GM12878 (cell line): Measurements from ENCODE around the gene EMP3. TPM values are rescaled to one million over a fixed set of nuclear protein-coding genes. Genes with fewer than 3 reads are reported as not detected.
A peak's percentile ranks its signal among the peaks of the same experiment; 100 is the strongest.

ENCODE experiments used
- ATAC-seq: fragments of 200-7000 bp; cut with Tn5 transposase; 3 replicates; pipeline ENCODE4 v1.9.1; 2020; ENCODE audit warnings: mild to moderate bottlenecking, moderate library complexity
- BruUV-seq: library from RNA; stranded (reverse); fragments of 400-500 nt; replicated peaks from 2 replicates; lab custom pipeline; 2021; lab: Mats Ljungman, UMichigan
- CTCF ChIA-PET: fragments of 300-600 bp; sonication (Branson Sonifier 250); formaldehyde crosslinking; extraction: SDS; loops from one replicate; lab custom pipeline; 2021; ENCODE audit warnings: inconsistent platforms; lab: Yijun Ruan, JAX
- POLR2A ChIA-PET: fragments of 350-600 bp; formaldehyde crosslinking; extraction: SDS; loops from one replicate; lab custom pipeline; 2021; ENCODE audit warnings: inconsistent platforms; lab: Charles Lee
- RAD21 ChIA-PET: fragments of 300-600 bp; sonication (Branson Sonifier 250); formaldehyde crosslinking; loops from one replicate; lab custom pipeline; 2023; ENCODE audit warnings: antibody characterized with exemption; ENCODE audit not compliant: unreplicated experiment; lab: Charles Lee
- SMC1A ChIA-PET: fragments of 300-600 bp; sonication (Branson Sonifier 250); formaldehyde crosslinking; loops from one replicate; lab custom pipeline; 2023; ENCODE audit not compliant: unreplicated experiment, uncharacterized antibody; lab: Charles Lee
- DNase-seq: peaks from one replicate; pipeline ENCODE4 v3.0.0-alpha.2; 2011; ENCODE audit warnings: low read depth, low spot score
- FAIRE-seq: peaks from 3 replicates; lab custom pipeline; 2011; peaks lifted over from hg19 to GRCh38; lab: Jason Lieb, UNC
- H2AFZ ChIP-seq: 2 replicates; pipeline ENCODE4 v1.6.0; 2011; ENCODE audit warnings: low read depth, low read length, control low read depth; ENCODE audit not compliant: control insufficient read depth
- H3K27ac ChIP-seq: 2 replicates; pipeline ENCODE4 v1.5.1; 2011; ENCODE audit warnings: control low read depth; ENCODE audit not compliant: control insufficient read depth, insufficient read depth
- H3K27me3 ChIP-seq, 2 experiments: replicated peaks in 1 of 2; 2 replicates each; pipeline versions ENCODE4 v1.6.0 to v1.6.1; 2011; ENCODE audit warnings: low read length in 1 of 2; ENCODE audit not compliant: control insufficient read depth in 2 of 2, insufficient read depth in 2 of 2
- H3K36me3 ChIP-seq, 2 experiments: 2 replicates each; pipeline ENCODE4 v1.5.1; 2011; ENCODE audit warnings: low read length in 1 of 2; ENCODE audit not compliant: control insufficient read depth in 2 of 2, insufficient read depth in 2 of 2
- H3K4me1 ChIP-seq: 2 replicates; pipeline ENCODE4 v1.6.1; 2011; ENCODE audit warnings: mild to moderate bottlenecking, low read length, moderate library complexity, mixed read lengths; ENCODE audit not compliant: control insufficient read depth, insufficient read depth
- H3K4me2 ChIP-seq: 2 replicates; pipeline ENCODE4 v1.6.0; 2011; ENCODE audit warnings: control low read depth; ENCODE audit not compliant: control insufficient read depth, insufficient read depth
- H3K4me3 ChIP-seq: fragments of 200-600 bp; sonication (generic); 2 replicates; pipeline ENCODE4 v1.5.1; 2016
- H3K79me2 ChIP-seq: 2 replicates; pipeline ENCODE4 v1.6.0; 2011; ENCODE audit warnings: low read length; ENCODE audit not compliant: control insufficient read depth, insufficient read depth
- H3K9ac ChIP-seq: 2 replicates; pipeline ENCODE4 v1.8.0; 2011; ENCODE audit warnings: low read length, control low read depth, mixed read lengths; ENCODE audit not compliant: control insufficient read depth, insufficient read depth
- H3K9me3 ChIP-seq: replicated peaks from 3 replicates; pipeline ENCODE4 v1.5.1; 2011; ENCODE audit warnings: mild to moderate bottlenecking, low read length; ENCODE audit not compliant: control insufficient read depth, insufficient read depth
- H4K20me1 ChIP-seq: 2 replicates; pipeline ENCODE4 v1.6.0; 2011; ENCODE audit not compliant: control insufficient read depth, insufficient read depth
- ASH2L ChIP-seq: fragments of 300-600, 200-600 bp; sonication (generic); IDR thresholded peaks from 2 replicates; pipeline ENCODE4 v1.6.1; 2017; ENCODE audit warnings: low read depth, mild to moderate bottlenecking, borderline replicate concordance
- BRCA1 ChIP-seq: IDR thresholded peaks from 2 replicates; pipeline ENCODE4 v1.6.1; 2011; ENCODE audit warnings: low read depth, low read length, improper control_type of control experiment
- CEBPB ChIP-seq, 2 experiments: fragments of 150-350 bp in 1 of 2; IDR thresholded peaks; 2 replicates each; pipeline ENCODE4 v1.6.1; 2012 to 2014; ENCODE audit warnings: low read depth in 2 of 2, low read length in 2 of 2, borderline replicate concordance in 1 of 2, inconsistent platforms in 1 of 2
- HSF1 ChIP-seq: fragments of 150-350 bp; IDR thresholded peaks from 2 replicates; pipeline ENCODE4 v1.6.1; 2014; ENCODE audit warnings: mild to moderate bottlenecking, low read depth, low read length
- IKZF2 ChIP-seq, 2 experiments: fragments of 450-650 bp; IDR thresholded peaks; 2 replicates each; pipeline ENCODE4 v1.6.1; 2017; ENCODE audit warnings: mild to moderate bottlenecking in 2 of 2, moderate library complexity in 2 of 2
- KDM1A ChIP-seq: fragments of 200-600 bp; sonication (generic); IDR thresholded peaks from 2 replicates; pipeline ENCODE4 v1.6.1; 2016; ENCODE audit warnings: borderline replicate concordance
- NBN ChIP-seq: fragments of 450-650 bp; IDR thresholded peaks from 2 replicates; pipeline ENCODE4 v1.6.1; 2016
- NR2F1 ChIP-seq: fragments of 450-650 bp; conservative IDR thresholded peaks from 2 replicates; pipeline ENCODE4 v1.6.1; 2017; ENCODE audit warnings: mild to moderate bottlenecking
- TAF1 ChIP-seq: IDR thresholded peaks from 2 replicates; pipeline ENCODE4 v1.6.1; 2011; ENCODE audit warnings: mild to moderate bottlenecking, low read depth, low read length, borderline replicate concordance
- USF1 ChIP-seq: IDR thresholded peaks from 2 replicates; pipeline ENCODE4 v1.6.1; 2011; ENCODE audit warnings: borderline replicate concordance, low read depth, mild to moderate bottlenecking, moderate library complexity, mixed read lengths, low read length; ENCODE audit not compliant: insufficient read depth; ENCODE audit errors: extremely low read length
- USF2 ChIP-seq: IDR thresholded peaks from 2 replicates; pipeline ENCODE4 v1.6.1; 2011; ENCODE audit warnings: low read depth, low read length, improper control_type of control experiment, borderline replicate concordance
- ZNF207 ChIP-seq: fragments of 450-650 bp; IDR thresholded peaks from 2 replicates; pipeline ENCODE4 v1.6.1; 2014; ENCODE audit warnings: antibody characterized with exemption, mild to moderate bottlenecking, borderline replicate concordance
- WGBS: methylation state at CpG from one replicate; pipeline ENCODE4 v1.1.6; 2016; ENCODE audit warnings: low lambda C conversion rate; ENCODE audit not compliant: insufficient replicate concordance, insufficient coverage; ENCODE audit errors: missing lambda C conversion rate; 5-methylcytosine and 5-hydroxymethylcytosine counted together
- in situ Hi-C: fragments of 300-500 bp; cut with MboI; formaldehyde crosslinking; loops from 9 replicates; pipeline ENCODE4 v1.14.3; 2018; ENCODE audit warnings: mixed read lengths
- intact Hi-C: fragments of 100-400 bp; cut with micrococcal nuclease; formaldehyde crosslinking; loops from one replicate; pipeline ENCODE4 v1.14.2; 2022; ENCODE audit not compliant: unreplicated experiment
- polyA plus RNA-seq, 11 experiments: library from polyadenylated mRNA; depleted of rRNA in 4 of 11; unstranded in 6 of 11; stranded (reverse) in 5 of 11; fragments of >200 nt; fragmentation: Nextera tagmentation in 4 of 11; fragmentation: Illumina TruSeq in 1 of 11; extraction: Ambion mirVana in 4 of 11; extraction: Trizol in 1 of 11; gene quantifications; 1 replicate in 1 of 11; 2 replicates in 10 of 11; pipeline versions ENCODE4 v1.2.1 to v1.2.3, GENCODE V29; 2011 to 2016; ENCODE audit warnings: inconsistent platforms in 2 of 11, missing spikeins in 2 of 11, low read depth in 1 of 11
- total RNA-seq, 4 experiments: library from RNA; depleted of rRNA in 3 of 4; stranded (reverse); fragments of >200 nt in 3 of 4; fragmentation: Illumina TruSeq in 1 of 4; extraction: Trizol in 1 of 4; gene quantifications; 2 replicates each; pipeline versions ENCODE4 v1.2.1 to v1.2.3, GENCODE V29; 2013 to 2021
- TF ChIP-seq, protein P1 (sequence below): IDR thresholded peaks from 2 replicates; pipeline ENCODE4 v1.6.1; 2012; ENCODE audit warnings: low read depth, low read length, improper control_type of control experiment

The EMP3 gene
- total and polyA plus RNA-seq, 10 of the 15 experiments (the other 5 are each of a cell fraction or from before 2014, with no cell fraction given) = 53.2 to 224 (median 134) TPM

- RAD21 ChIA-PET = no interaction called here
- SMC1A ChIA-PET = no interaction called here
- Histone ChIP-seq H3K9ac (no peak overlapping the region), H3K27me3 (no peaks in the 10 kb centered on the region), H3K9me3 (no peaks in the 10 kb centered on the region), H3K4me2 (no peak overlapping the region), H4K20me1 (no peaks in the 10 kb centered on the region), H3K4me3 (no peak overlapping the region), H2AFZ (no peak overlapping the region), H3K4me1 (no peaks in the 10 kb centered on the region), H3K36me3 (peaks cover 0 to 3% of the 10 kb centered on the region in 2 experiments; a peak in 2 of 4 replicates), H3K27ac (no peak overlapping the region), H3K79me2 (no peaks in the 10 kb centered on the region)
- in situ Hi-C loops (no loop called here), intact Hi-C loops (no loop called here)
- FAIRE-seq (no peak), DNase-seq (no peak), ATAC-seq (no peak)
- POLR2A ChIA-PET = interaction anchor here (0.6 kb wide), 1 partner anchor 106 kb away, joined by 4 read pairs; no protein-coding TSS in a partner anchor
- no TSS peak for BruUV-seq
- CTCF ChIA-PET = no interaction called here
- WGBS = 97% methylated on average over 10 of the region's 10 CpGs
- TF ChIP-seq KDM1A (no peak), ASH2L (no peak), NR2F1 (0 out of 2 replicates have a peak, but pooled peaks have one; percentile 18)
Measured at GRCh38 chr19:48378194-48378570, 52.8 kb downstream of the EMP3 start.

DNA sequence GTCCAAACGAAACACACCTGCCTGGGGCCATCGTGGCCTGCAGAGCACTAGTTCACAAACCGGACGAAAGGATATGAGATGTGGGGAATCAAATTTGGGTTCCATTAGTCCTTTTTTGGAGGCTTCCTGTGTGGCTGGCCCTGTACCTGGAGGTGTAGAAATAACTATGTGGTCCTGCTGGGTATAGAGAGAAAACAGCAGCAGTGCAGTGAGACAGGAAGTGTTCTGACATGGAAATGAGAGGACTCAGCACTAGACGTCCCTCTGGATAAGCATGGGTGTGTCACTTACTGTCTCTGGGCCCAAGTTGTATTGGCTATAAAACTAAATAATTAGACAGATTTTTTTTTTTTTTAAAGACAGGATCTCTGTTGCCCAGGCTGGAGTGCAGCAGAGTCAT, 53.7 kb downstream of the EMP3 start:
- POLR2A ChIA-PET = no interaction called here
- 81% methylated on average over 5 of the region's 5 CpGs for WGBS
- CTCF ChIA-PET = interaction anchor here (2.5 kb wide), 1 partner anchor 12 kb away, joined by 10 read pairs; the partner anchor contains the start of gene KDELR1
- TF ChIP-seq BRCA1 (no peak), ZNF207 (no peak), IKZF2 (IDR thresholded peaks at IDR 0.05) (no peak), NBN (no peak), HSF1 (no peak), USF1 (no peak), CEBPB (IDR thresholded peaks at IDR 0.05; ENCODE audit: borderline replicate concordance in 1 of 2, low read depth in 2 of 2, low read length in 2 of 2) (no peak), TAF1 (no peak), USF2 (no peak)
- TF ChIP-seq, protein P1, sequence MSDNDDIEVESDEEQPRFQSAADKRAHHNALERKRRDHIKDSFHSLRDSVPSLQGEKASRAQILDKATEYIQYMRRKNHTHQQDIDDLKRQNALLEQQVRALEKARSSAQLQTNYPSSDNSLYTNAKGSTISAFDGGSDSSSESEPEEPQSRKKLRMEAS = no peak

More for the DNA sequence above, 53.7 kb downstream of the EMP3 start:
- Histone ChIP-seq H3K4me3 (no peak overlapping the region), H3K79me2 (no peaks in the 10 kb centered on the region), H3K27me3 (no peaks in the 10 kb centered on the region), H3K9ac (no peak overlapping the region), H2AFZ (no peak overlapping the region), H3K4me1 (no peaks in the 10 kb centered on the region), H3K27ac (no peak overlapping the region), H3K36me3 (peaks cover 0 to 5% of the 10 kb centered on the region in 2 experiments; a peak in 2 of 4 replicates), H3K4me2 (no peak overlapping the region), H3K9me3 (no peaks in the 10 kb centered on the region), H4K20me1 (no peaks in the 10 kb centered on the region)
- DNase-seq (no peak), FAIRE-seq (no peak), ATAC-seq (no peak)
- intact Hi-C loops (no loop called here), in situ Hi-C loops (no loop called here)
- ChIA-PET SMC1A (no interaction called here), RAD21 (no interaction called here)
- no TSS peak for BruUV-seq
